HG03354 (cell line): Measurements from ENCODE around the gene DYNC1H1.
"Not testable (repeated sequence)": the region's sequence is repeated elsewhere in the genome, so short reads cannot be mapped to it uniquely, and the experiment has no call there.

Experiments
- ATAC-seq: cut with Tn5 transposase; IDR thresholded peaks from one replicate; pipeline ENCODE4 v1.9.1; 2021; ENCODE audit warnings: mild to moderate bottlenecking; ENCODE audit not compliant: unreplicated experiment, poor library complexity, severe bottlenecking

The DYNC1H1 gene

GRCh38 chr14:101980700-101981099, 16.3 kb downstream of the DYNC1H1 start:
- ATAC-seq = peak; percentile 89

GRCh38 chr14:101982621-101983020, 18.2 kb downstream of the DYNC1H1 start:
- ATAC-seq = no peak

GRCh38 chr14:101984831-101985230, 20.5 kb downstream of the DYNC1H1 start:
- not testable (repeated sequence) for ATAC-seq

GRCh38 chr14:101985957-101986356, 21.6 kb downstream of the DYNC1H1 start:
- ATAC-seq = no peak

- ATAC-seq = no peak
Measured at GRCh38 chr14:101986953-101987352, 22.6 kb downstream of the DYNC1H1 start.

GRCh38 chr14:101988377-101988776, 24.0 kb downstream of the DYNC1H1 start:
- ATAC-seq = no peak

GRCh38 chr14:101991352-101991751, 27.0 kb downstream of the DYNC1H1 start:
- ATAC-seq = peak; percentile 46

GRCh38 chr14:101992708-101993107, 28.3 kb downstream of the DYNC1H1 start:
- peak; percentile 87 for ATAC-seq

- ATAC-seq = no peak
Measured at GRCh38 chr14:101997429-101998336, 33.3 kb downstream of the DYNC1H1 start.

GRCh38 chr14:102000902-102001301, 36.5 kb downstream of the DYNC1H1 start:
- no peak for ATAC-seq

GRCh38 chr14:102005336-102005735, 41.0 kb downstream of the DYNC1H1 start:
- no peak for ATAC-seq

- no peak for ATAC-seq
Measured at GRCh38 chr14:102007916-102008418, 43.6 kb downstream of the DYNC1H1 start.

GRCh38 chr14:102008891-102009290, 44.5 kb downstream of the DYNC1H1 start:
- no peak for ATAC-seq

GRCh38 chr14:102011631-102012030, 47.3 kb downstream of the DYNC1H1 start:
- ATAC-seq = no peak

GRCh38 chr14:102012336-102012735, 48.0 kb downstream of the DYNC1H1 start:
- ATAC-seq = no peak

- ATAC-seq = no peak
Measured at GRCh38 chr14:102013669-102014200, 49.4 kb downstream of the DYNC1H1 start.

GRCh38 chr14:102015045-102015685, 50.8 kb downstream of the DYNC1H1 start:
- no peak for ATAC-seq

GRCh38 chr14:102015771-102016170, 51.4 kb downstream of the DYNC1H1 start:
- ATAC-seq = no peak

GRCh38 chr14:102016420-102017090, 52.2 kb downstream of the DYNC1H1 start:
- ATAC-seq = no peak

GRCh38 chr14:102018251-102018650, 53.9 kb downstream of the DYNC1H1 start:
- no peak for ATAC-seq
